Raji (cell line): ENCODE measurements around the gene TMPRSS6.

Experiments used
- POLR2A ChIP-seq: IDR thresholded peaks from 2 replicates; pipeline ENCODE4 v1.6.1; 2011; ENCODE audit warnings: low read depth, low read length, control low read depth; ENCODE audit not compliant: insufficient read depth

The TMPRSS6 gene

DNA sequence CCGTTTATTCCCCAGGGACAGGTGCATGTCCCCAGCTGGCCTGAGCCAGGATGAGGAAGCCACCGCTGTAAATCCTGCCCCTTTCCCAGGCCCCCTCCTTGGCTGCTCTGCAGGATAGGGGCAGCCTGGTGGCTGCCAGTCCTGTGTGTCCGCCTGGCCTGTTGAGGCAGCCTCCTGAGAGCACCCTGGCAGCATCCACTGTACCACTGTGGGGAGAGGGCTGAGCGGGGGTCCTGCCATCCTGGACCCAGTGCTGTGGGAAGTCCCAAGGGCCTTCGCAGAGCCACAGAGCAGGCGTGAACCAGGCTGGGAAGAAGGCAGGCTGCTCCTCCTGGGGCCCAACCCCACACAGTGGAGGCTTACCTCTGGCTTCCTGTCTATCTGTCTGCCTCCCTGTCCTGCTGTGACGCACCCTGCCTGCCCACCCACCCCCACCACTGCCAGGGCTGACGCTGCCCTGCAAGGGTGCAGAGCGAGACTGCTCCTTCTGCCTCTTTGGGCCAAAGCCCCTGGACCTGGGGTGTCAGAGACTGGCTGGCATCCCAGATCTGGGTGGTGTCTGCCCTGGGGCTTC, 49.5 kb downstream of the TMPRSS6 start:
- no peak for TF ChIP-seq POLR2A

- no peak for TF ChIP-seq POLR2A
These were observed 50.4 kb downstream of the TMPRSS6 start for GRCh38 chr22:37058917-37059701.

- no peak for TF ChIP-seq POLR2A
These were observed 51.6 kb downstream of the TMPRSS6 start for GRCh38 chr22:37057796-37058510.

DNA sequence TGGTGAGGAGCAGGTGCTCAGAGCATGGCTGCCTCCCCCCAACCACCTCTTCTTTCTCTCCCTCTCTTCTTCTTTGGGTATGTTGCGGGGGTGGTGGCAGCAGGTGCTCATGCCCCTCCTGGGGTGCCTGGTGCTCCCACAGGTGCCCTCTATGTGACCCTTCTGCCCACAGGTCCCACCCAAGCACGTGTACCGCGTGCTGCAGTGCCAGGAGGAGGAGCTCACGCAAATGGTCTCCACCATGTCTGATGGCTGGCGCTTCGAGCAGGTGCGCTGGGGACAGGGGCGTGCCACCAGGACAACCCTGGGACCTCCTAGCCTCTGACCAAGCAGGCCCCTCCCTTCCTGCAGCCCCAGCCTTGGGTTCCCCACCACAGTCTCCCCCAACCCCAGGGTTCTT, 52.3 kb downstream of the TMPRSS6 start:
- TF ChIP-seq POLR2A: no peak

GRCh38 chr22:37056246-37056645, 53.3 kb downstream of the TMPRSS6 start:
- no peak for TF ChIP-seq POLR2A

GRCh38 chr22:37054600-37055365, 54.7 kb downstream of the TMPRSS6 start:
- no peak for TF ChIP-seq POLR2A

GRCh38 chr22:37054056-37054395, 55.5 kb downstream of the TMPRSS6 start:
- TF ChIP-seq POLR2A: no peak

GRCh38 chr22:37053310-37054055, 56.0 kb downstream of the TMPRSS6 start:
- TF ChIP-seq POLR2A: no peak

GRCh38 chr22:37052386-37053309, 56.9 kb downstream of the TMPRSS6 start:
- TF ChIP-seq POLR2A: no peak

DNA sequence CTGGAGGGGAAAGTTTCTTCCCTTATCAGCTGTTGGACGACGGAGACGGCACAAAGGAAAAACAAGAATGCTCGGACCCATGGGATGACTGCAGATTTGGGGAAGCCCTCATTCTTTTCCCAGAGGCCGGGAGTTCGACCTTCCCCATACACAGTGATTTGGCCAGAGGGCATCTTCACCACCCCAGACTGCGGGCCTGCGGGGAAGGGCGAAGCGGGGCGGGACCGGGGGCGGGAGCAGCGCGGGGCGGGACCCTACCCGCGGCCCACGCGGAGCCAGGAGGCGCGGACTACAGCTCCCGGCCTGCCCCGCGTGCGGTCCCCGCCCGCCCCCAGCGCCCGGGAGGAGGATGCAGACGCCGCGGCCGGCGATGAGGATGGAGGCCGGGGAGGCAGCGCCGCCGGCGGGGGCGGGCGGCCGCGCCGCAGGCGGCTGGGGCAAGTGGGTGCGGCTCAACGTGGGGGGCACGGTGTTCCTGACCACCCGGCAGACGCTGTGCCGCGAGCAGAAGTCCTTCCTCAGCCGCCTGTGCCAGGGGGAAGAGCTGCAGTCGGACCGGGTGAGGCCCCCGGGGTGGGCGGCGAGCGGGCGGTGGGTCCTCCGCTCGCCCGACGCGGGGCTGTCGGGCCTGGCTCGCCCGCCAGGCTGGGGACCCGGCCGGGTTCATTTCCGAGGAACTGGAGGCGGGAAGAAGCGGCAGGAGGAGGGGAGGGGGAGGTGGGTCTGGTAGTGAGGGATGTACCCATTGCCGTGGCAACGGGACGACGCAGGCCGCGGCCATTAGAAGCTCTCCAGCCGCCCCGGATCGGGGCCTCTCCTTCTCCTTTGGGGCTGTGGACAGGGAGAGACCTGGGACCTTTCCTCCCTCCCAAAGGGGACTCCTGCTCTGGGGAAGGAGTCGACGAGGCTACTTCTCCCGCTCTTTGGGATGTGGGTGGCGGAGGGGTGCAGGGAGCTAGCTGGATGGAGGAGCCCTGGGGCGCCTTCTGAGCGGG, 57.8 kb downstream of the TMPRSS6 start, which contains the start of gene KCTD17:
TSS of gene KCTD17 (plus strand) at position 352 of the 995 bp plus-strand sequence. CDS start at position 371, 19 bp downstream.
- peak; percentile 78 for TF ChIP-seq POLR2A

- TF ChIP-seq POLR2A: no peak
These were observed 58.6 kb downstream of the TMPRSS6 start for GRCh38 chr22:37050913-37051312.

DNA sequence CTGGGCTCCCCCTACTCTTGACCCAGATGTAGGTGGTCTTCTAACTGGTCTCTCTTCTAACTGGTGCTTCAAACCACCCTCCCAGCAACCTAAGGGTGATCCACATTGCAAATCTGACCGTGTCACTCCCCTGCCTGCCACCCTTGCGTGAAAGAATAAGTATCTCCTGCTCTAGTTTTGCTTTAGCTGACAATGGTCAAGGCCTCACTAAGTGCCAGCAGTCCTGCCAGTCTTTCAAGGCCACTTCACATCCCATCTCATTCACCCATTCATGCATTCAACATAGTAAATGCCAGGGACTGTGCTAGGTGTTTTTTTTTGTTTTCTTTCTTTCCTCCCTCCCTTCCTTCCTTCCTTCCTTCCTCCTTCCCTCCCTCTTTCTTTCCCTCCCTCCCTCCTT, 60.3 kb downstream of the TMPRSS6 start:
- no peak for TF ChIP-seq POLR2A

GRCh38 chr22:37048133-37048532, 61.4 kb downstream of the TMPRSS6 start:
- TF ChIP-seq POLR2A: no peak

GRCh38 chr22:37047006-37047405, 62.5 kb downstream of the TMPRSS6 start:
- no peak for TF ChIP-seq POLR2A
